Transverse colon (tissue), 4 donors: ENCODE measurements around the gene SPEM1.

Source experiments
- POLR2AphosphoS5 ChIP-seq, 3 donors: sonication (generic); formaldehyde crosslinking; IDR thresholded peaks; one replicate each; pipeline ENCODE4 v1.6.1; 2016; ENCODE audit warnings: antibody characterized with exemption in 3 of 3
- TF ChIP-seq, protein P1 (sequence below), 5 experiments: fragments of 200-600 bp in 3 of 5; fragments of 450-650 bp in 2 of 5; sonication (generic) in 3 of 5; IDR thresholded peaks; 1 replicate in 2 of 5; 2 replicates in 3 of 5; pipeline ENCODE4 v1.5.1; 2016 to 2017; ENCODE audit warnings: antibody characterized with exemption in 5 of 5, inconsistent platforms in 3 of 5, mild to moderate bottlenecking in 2 of 5, moderate library complexity in 1 of 5

DNA sequence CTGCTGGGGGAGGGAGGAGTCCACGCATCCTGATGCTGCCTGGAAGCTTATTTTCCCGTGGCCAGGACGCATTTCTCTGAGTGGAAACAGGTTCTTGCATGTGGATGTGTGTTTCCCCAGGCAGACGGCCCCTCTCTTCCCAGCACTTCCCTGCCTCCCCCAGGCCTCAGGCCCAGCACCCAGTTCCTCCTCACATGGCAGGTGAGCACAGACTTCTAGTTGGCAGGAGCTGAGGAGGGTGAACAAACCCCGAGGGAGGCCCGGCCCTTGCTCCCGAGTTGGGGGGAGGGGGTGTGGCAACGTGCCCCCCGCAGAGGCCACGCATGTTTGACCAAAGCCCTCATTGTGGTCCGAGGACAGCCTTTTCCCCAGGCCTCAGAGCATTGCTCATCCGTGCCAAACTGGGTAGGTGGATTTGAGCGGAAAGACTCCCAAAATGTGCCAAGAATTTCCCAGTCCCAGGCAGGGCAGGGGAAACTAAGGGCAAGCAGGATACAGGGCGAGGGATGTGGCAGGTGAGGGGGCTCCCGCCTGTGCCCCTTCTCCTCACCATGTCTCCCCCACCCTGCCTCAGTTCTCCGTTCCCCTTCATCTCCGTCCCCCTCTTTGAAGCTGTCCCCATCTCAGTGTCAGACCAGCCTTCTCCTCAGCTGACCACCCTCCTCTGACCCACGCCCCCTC lies 1.5 kb upstream of the SPEM1 start:
- TF ChIP-seq, protein P1, sequence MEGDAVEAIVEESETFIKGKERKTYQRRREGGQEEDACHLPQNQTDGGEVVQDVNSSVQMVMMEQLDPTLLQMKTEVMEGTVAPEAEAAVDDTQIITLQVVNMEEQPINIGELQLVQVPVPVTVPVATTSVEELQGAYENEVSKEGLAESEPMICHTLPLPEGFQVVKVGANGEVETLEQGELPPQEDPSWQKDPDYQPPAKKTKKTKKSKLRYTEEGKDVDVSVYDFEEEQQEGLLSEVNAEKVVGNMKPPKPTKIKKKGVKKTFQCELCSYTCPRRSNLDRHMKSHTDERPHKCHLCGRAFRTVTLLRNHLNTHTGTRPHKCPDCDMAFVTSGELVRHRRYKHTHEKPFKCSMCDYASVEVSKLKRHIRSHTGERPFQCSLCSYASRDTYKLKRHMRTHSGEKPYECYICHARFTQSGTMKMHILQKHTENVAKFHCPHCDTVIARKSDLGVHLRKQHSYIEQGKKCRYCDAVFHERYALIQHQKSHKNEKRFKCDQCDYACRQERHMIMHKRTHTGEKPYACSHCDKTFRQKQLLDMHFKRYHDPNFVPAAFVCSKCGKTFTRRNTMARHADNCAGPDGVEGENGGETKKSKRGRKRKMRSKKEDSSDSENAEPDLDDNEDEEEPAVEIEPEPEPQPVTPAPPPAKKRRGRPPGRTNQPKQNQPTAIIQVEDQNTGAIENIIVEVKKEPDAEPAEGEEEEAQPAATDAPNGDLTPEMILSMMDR (IDR thresholded peaks at IDR 0.05) = no peak
- TF ChIP-seq POLR2AphosphoS5 (IDR thresholded peaks at IDR 0.05) = no peak
